ENCODE measurements around the gene PTPRN2.
A peak's percentile ranks its signal among the peaks of the same experiment; 100 is the strongest.

The PTPRN2 gene

GRCh38 chr7:158001621-158002320 is 585.9 kb downstream of the PTPRN2 start:
- no peak for DNase-seq (ENCODE audit: low spot score)

GRCh38 chr7:158001003-158001402 is 586.6 kb downstream of the PTPRN2 start:
- no peak for DNase-seq (ENCODE audit: low spot score)

- DNase-seq (ENCODE audit: low spot score), result no peak
These were observed 587.5 kb downstream of the PTPRN2 start for GRCh38 chr7:158000160-158000559.

- no peak for DNase-seq (ENCODE audit: low spot score)
These were observed 588.6 kb downstream of the PTPRN2 start for GRCh38 chr7:157998884-157999552.

GRCh38 chr7:157997471-157997870 is 590.2 kb downstream of the PTPRN2 start:
- no peak for DNase-seq (ENCODE audit: low spot score)

GRCh38 chr7:157997080-157997440 is 590.6 kb downstream of the PTPRN2 start:
- no peak for DNase-seq (ENCODE audit: low spot score)

- peak; percentile 38 for DNase-seq (ENCODE audit: low spot score)
These were observed 591.1 kb downstream of the PTPRN2 start for GRCh38 chr7:157996359-157997079.

- no peak for DNase-seq (ENCODE audit: low spot score)
These were observed 591.8 kb downstream of the PTPRN2 start for GRCh38 chr7:157995815-157996214.

- no peak for DNase-seq (ENCODE audit: low spot score)
These were observed 593.3 kb downstream of the PTPRN2 start for GRCh38 chr7:157994319-157994718.

GRCh38 chr7:157993406-157994105 is 594.1 kb downstream of the PTPRN2 start:
- no peak for DNase-seq (ENCODE audit: low spot score)

GRCh38 chr7:157992511-157993160 is 595.0 kb downstream of the PTPRN2 start:
- no peak for DNase-seq (ENCODE audit: low spot score)

GRCh38 chr7:157991761-157992160 is 595.9 kb downstream of the PTPRN2 start:
- no peak for DNase-seq (ENCODE audit: low spot score)

GRCh38 chr7:157991351-157991750 is 596.3 kb downstream of the PTPRN2 start:
- no peak for DNase-seq (ENCODE audit: low spot score)

GRCh38 chr7:157990881-157991250 is 596.8 kb downstream of the PTPRN2 start:
- DNase-seq (ENCODE audit: low spot score), result no peak

- no peak for DNase-seq (ENCODE audit: low spot score)
These were observed 597.3 kb downstream of the PTPRN2 start for GRCh38 chr7:157990226-157990880.

GRCh38 chr7:157989589-157989988 is 598.0 kb downstream of the PTPRN2 start:
- DNase-seq (ENCODE audit: low spot score), result no peak

- no peak for DNase-seq (ENCODE audit: low spot score)
These were observed 599.7 kb downstream of the PTPRN2 start for GRCh38 chr7:157987906-157988305.

- DNase-seq (ENCODE audit: low spot score), result no peak
These were observed 601.6 kb downstream of the PTPRN2 start for GRCh38 chr7:157986051-157986450.

- no peak for DNase-seq (ENCODE audit: low spot score)
These were observed 602.0 kb downstream of the PTPRN2 start for GRCh38 chr7:157985636-157986035.

GRCh38 chr7:157984423-157985163 is 603.0 kb downstream of the PTPRN2 start:
- no peak for DNase-seq (ENCODE audit: low spot score)
